Measurements from ENCODE around the gene TMEM259. TPM values are rescaled to one million over a fixed set of nuclear protein-coding genes. Genes with fewer than 3 reads are reported as not detected.

TMEM259 gene
- total RNA-seq, 1 experiment from 2014 or later = 171 TPM

DNA sequence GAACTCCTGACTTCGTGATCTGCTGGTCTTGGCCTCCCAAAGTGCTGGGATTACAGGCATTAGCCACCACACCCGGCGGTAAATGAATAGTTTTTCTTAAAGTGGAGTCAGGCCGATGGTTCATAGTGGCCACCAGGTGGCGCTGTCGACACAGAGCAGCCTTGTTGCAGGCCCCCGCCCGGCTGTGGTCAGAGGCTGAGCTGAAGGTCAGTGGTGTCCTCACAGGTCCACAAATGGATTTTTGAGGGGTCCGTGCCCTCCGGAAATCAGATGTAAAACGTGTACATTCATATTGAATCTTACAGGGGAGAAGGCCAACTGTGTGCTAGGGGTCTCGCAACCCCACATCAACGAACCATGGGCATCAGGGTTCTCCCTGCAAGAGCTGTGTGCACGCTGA lies 50.2 kb downstream of the TMEM259 start:
- WGBS (ENCODE audit: extremely low coverage, insufficient read length, low lambda C conversion rate) = no CpG with 5 or more reads among the region's 14 CpGs
- Histone ChIP-seq H3K18ac (ENCODE audit: insufficient read length, low read depth, low read length) (no peak overlapping the region), H3K79me1 (ENCODE audit: insufficient read depth, low read depth, low read length, poor library complexity, severe bottlenecking) (no peaks in the 10 kb centered on the region), H4K5ac (ENCODE audit: insufficient read length, low read depth, low read length) (no peak overlapping the region), H2BK5ac (ENCODE audit: insufficient read length, low read length) (no peak overlapping the region), H4K20me1 (ENCODE audit: control insufficient read depth, insufficient read depth, insufficient read length) (peaks cover 2% of the 10 kb centered on the region), H3K23ac (ENCODE audit: insufficient read length, low read depth, low read length) (no peak overlapping the region), H2BK20ac (ENCODE audit: low read depth, low read length, poor library complexity, severe bottlenecking) (no peak overlapping the region), H3K14ac (ENCODE audit: insufficient read depth, low read length) (no peak overlapping the region), H2BK15ac (ENCODE audit: low read depth, low read length) (no peak overlapping the region), H2BK12ac (ENCODE audit: insufficient read length, low read depth, low read length) (no peak overlapping the region), H2AFZ (ENCODE audit: low read length) (no peak overlapping the region), H3T11ph (ENCODE audit: low read length) (no peak overlapping the region), H3K4me1 (ENCODE audit: insufficient read depth, low read length) (no peaks in the 10 kb centered on the region), H3K23me2 (ENCODE audit: insufficient read length, low read depth, low read length, poor library complexity, severe bottlenecking) (no peaks in the 10 kb centered on the region), H3K9ac (ENCODE audit: extremely low read depth, insufficient read length, low read length) (no peak overlapping the region), H2BK120ac (ENCODE audit: low read depth, low read length, poor library complexity, severe bottlenecking) (no peak overlapping the region), H3K79me2 (ENCODE audit: insufficient read depth, low read length) (no peaks in the 10 kb centered on the region), H2AK5ac (ENCODE audit: insufficient read length, low read length) (no peak overlapping the region), H3K4me2 (ENCODE audit: insufficient read depth, insufficient read length, low read length) (no peak overlapping the region), H3K56ac (ENCODE audit: insufficient read length, low read depth, low read length) (no peak overlapping the region), H3K4ac (ENCODE audit: low read depth, low read length) (no peak overlapping the region), H3K9me3 (ENCODE audit: control insufficient read depth, low read depth, low read length) (peaks cover 7% of the 10 kb centered on the region), H4K8ac (replicated peaks; ENCODE audit: insufficient read length, low read depth, low read length) (no peak overlapping the region), H4K91ac (ENCODE audit: insufficient read length, low read depth, low read length) (no peak overlapping the region), H3K27me3 (ENCODE audit: insufficient read depth, low read length) (no peaks in the 10 kb centered on the region), H3K27ac (ENCODE audit: insufficient read length, low read depth, low read length) (no peak overlapping the region)
- TF ChIP-seq, protein P1, sequence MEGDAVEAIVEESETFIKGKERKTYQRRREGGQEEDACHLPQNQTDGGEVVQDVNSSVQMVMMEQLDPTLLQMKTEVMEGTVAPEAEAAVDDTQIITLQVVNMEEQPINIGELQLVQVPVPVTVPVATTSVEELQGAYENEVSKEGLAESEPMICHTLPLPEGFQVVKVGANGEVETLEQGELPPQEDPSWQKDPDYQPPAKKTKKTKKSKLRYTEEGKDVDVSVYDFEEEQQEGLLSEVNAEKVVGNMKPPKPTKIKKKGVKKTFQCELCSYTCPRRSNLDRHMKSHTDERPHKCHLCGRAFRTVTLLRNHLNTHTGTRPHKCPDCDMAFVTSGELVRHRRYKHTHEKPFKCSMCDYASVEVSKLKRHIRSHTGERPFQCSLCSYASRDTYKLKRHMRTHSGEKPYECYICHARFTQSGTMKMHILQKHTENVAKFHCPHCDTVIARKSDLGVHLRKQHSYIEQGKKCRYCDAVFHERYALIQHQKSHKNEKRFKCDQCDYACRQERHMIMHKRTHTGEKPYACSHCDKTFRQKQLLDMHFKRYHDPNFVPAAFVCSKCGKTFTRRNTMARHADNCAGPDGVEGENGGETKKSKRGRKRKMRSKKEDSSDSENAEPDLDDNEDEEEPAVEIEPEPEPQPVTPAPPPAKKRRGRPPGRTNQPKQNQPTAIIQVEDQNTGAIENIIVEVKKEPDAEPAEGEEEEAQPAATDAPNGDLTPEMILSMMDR (conservative IDR thresholded peaks at IDR 0.05) = peak; percentile 87
- peaks cover 46 to 58% (median 57%) of the 10 kb centered on the region in 3 experiments for H3K36me3 Mint-ChIP-seq (ENCODE audit: insufficient read depth in 1 of 3, low read depth in 3 of 3)
- no peak overlapping the region for H3K27ac Mint-ChIP-seq
- H3K27me3 Mint-ChIP-seq (ENCODE audit: low read depth) = no peaks in the 10 kb centered on the region
- H3K4me3 Mint-ChIP-seq = 0 out of 5 replicates have a peak overlapping the region, but pooled peaks of 1 of the 2 experiments have one; percentile 21
- DNase-seq = no peak
- peaks cover 9 to 17% of the 10 kb centered on the region in 2 experiments for H3K9me3 Mint-ChIP-seq
- peaks cover 0 to 10% of the 10 kb centered on the region in 2 experiments; a peak in 1 of 4 replicates for H3K4me1 Mint-ChIP-seq

Data from H9 (cell line).